ENCODE data around the gene CHN2.

CHN2 gene

DNA sequence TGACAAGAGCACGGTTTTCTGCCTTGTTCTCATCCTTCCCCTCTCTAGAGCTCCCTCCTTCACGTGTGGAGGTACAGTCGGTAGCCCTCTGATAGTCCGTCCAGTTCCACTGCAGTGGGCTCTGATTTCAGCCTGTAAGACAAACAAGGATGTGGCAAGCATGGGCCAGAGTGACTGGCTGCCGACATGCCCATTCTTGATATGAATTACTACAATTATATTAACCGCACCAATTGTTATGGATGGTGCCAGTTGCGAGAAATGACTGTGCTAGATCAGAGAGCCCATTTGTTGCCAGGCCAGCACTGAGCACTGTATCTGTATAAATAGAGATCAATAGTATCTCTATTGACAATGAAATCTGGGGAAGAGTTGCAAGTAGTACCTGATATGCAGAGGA is 146.6 kb downstream of the CHN2 start:
- DNase-seq = no peak

DNA sequence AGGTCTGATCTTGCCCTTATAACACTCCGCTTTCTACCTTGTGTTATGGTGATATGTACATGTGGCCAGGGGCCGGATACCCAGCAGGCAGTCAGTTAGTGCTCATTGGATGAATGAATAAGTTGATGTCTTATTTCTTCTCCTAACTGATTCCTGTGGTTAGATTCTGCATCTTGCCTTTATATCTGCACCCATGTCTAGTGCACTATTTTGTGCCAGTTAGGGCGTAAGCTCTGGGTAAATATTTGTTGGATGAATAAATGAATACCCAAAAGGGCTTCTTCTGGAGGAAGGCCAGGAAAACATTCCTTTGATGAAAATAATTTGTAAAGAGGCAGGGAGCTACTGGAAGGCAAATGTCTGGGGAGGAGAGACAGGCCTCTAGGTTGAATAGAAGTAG is 148.2 kb downstream of the CHN2 start:
- no peak for DNase-seq

DNA sequence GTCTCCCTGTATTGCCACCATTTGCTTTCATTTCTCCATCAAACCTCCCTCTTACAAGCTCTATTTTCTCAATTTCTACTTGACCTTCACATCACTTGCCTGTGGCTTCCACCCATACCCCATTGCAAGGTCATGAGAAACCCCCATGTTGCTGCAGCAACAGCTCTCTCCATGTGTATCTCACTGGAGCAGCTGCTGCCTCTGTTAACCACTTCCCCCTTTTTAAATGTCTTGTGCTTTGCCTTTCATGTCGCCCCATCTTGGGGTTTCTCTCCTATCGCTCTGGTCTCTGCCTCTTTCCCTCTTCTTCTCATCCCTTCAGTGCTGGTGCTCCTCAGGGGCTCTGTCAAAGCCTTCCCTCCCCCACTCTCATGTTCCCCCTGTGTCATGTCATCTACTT is 148.8 kb downstream of the CHN2 start:
- DNase-seq = no peak

DNA sequence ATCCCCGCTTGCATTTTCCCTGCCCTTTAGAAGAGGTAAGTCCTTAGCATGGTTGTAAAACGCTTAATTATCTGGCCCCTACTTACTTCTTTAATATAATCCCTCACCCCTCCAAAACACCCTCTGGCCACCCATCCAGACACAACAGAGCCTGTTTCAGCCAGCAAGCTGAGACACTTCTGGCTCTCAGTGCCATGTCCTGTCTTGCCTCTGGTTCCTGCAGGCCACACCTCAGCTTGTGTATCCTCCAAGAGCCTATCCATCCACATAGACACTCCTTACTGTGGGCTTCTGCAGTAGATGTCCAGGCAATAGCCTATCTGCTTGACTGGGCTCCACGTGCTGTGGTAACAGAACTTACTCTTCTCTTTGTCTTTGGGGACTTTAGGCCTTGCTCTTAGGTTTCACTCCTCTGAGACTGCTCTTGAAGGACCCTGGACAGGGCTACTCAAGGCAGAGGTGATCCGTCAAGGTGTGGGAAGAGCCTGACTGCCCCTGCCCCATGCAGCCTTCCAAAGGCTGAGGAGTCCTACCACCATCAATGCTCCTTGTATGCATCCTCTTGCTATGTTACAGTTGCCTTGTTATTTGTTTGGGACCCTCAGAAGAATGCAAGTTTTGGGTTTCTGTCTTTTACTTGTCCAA is 149.9 kb downstream of the CHN2 start:
- no peak for DNase-seq

DNA sequence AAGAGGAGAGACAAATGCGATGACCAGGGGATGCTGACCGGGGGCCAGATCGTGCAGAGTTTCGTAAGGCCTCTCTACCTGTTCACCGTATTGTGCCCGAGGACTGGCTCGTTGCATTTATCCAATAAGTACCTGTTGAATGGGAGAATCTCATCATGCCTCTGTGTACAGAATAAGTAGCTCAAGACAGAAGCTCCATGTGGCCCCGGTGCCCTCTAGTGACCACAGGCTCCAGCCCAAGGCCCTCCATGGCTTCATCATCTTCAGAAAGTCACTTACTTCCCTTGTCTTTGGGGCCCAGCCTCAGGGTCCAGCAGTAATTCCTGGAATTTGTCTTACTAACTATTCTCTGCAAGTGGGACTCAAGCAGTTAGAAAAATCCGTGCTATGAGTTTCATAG is 151.0 kb downstream of the CHN2 start:
- DNase-seq = no peak

DNA sequence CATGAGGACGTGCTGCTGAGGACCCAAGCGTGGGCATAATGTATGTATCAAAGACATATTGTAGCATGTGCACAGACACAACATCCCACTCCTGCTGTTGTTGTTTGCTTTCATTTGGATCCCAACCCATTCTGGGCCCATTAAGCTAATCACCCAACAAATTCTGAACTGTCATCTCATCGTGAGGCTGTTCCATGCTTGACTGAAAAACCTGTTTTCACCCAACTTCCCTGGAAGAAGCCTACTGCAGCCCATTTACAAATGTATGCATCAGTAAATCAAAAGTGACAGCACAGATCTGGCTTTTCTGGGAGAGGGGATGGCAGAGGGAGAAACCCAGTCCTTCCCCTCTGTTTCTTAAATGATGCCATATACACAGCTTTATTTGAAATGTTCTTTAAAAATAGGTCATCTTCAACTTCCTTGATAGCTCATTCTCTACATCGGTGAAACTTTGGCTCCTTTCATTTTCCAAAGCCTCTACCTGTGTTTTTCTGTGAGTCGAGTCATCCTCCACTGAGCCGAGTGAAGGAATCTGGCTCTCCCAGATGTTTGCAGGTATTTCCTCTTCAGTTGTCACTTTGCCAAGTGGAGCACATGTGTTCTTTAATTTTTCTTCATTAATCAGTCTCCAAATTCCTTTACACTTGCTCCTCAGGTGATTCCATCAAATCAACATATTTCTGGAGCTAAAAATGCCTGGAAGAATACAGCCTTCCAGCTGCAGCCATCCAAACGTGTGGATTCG is 151.8 kb downstream of the CHN2 start:
- no peak for DNase-seq

DNA sequence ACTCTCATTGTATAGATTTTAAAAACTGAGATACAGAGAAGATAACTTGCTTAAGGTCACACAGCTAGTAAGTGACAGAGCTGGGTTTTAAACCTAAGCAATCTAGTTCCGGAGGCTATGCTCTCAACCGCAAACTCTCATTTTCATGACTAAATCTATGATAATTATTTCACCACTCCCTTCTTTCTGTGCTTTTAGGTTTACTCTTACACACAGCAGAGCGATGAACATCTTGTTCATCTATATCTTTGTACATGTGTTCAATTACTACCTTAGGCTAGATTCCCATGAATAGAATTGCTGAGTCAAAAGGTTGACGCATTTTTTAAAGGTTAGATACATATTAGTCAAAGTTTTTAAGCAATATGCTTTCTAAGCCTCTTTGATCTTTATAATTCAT is 154.8 kb downstream of the CHN2 start:
- no peak for DNase-seq

DNA sequence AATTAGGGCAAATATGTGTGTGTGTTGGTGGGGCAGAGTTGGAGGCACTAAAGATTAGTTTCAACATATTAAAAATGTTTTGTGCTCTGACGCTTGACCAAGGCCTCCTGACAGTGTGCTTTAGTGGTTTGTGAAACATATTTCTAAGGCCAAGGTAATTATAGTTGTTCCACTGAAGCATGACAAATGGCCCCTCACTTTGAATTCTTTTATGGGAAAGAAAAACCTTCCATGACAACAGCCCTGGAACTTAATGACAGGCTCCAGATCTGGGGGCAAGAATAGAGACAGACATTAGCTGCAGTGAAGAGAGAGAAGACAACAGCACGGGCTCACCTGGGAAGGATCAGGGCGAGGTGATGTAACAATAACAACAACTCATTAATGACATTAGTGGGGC is 155.8 kb downstream of the CHN2 start:
- DNase-seq = no peak

DNA sequence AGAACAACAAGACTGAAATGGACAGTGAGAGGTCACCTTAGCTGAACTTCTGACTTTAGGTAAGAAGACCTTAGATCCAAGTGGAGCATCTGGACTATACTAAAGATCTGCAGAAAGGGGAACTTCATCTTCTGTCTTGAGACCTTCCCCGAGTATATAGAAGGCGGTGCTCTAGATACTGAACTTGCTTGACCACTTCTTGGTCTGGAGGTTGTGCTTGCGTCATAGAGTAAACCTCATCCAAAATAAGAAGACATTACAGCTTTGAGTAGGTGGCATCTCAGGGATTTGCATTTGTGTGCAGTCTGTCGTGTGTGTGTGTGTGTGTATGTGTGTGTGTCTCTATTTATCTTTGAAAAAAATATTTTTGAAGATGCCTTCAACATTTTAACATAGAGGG is 157.5 kb downstream of the CHN2 start:
- no peak for DNase-seq

DNA sequence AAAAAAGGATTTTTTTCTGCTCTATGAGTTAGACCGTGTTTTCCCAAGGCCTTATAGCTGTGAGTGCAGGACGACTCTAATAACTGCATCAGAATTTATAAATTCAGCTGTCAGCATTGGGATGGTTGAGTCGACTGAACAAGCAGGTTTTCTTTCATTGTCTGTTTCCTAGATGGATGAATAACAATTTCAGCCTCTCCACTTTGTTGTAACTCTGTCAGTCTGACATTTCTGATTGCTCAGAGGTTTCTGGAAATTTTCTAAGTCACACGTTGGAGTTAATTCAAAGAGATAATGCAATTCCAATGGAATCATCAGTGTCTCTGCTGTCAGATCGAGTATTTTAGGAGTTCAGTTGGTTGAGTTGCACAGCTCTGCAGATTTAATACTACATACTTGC is 159.2 kb downstream of the CHN2 start:
- no peak for DNase-seq

DNA sequence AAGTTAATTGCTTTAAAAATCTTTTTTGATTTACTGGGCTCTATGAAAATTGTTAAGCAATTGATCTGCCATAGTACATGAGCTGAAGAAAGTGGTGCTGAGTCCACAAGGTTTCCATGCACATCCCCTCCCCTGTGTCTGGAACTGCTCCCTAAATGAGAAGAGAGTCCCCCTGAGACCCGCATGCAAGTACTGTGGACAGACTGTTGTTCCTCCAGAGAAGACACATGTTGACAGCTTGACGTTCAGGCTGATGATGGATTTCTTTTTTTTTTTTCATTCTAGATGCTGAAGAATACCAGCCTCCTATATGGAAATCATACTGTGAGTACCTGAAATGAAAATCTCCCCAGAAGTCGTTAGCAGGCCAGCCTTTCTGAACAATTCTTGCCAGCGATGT is 159.8 kb downstream of the CHN2 start:
- no peak for DNase-seq

DNA sequence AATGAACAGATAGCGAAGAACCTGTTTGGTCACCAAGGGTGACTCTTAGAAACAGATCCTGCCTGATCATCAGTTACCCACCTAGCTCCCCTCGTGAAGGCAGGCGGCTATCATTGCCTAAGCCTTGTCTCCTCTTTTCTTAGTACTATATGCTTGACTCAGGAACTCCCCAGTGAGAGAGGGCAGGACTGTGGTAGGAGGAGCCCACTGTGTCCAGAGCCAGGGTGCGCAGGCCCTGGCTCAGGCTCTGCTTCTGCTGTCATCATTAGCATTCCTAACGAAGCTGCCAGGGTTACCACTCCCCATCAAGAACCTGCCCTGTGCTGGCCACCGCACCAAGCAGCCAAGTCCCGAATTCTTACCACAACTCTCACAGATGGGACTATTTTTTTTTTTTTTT is 160.8 kb downstream of the CHN2 start:
- DNase-seq = no peak

DNA sequence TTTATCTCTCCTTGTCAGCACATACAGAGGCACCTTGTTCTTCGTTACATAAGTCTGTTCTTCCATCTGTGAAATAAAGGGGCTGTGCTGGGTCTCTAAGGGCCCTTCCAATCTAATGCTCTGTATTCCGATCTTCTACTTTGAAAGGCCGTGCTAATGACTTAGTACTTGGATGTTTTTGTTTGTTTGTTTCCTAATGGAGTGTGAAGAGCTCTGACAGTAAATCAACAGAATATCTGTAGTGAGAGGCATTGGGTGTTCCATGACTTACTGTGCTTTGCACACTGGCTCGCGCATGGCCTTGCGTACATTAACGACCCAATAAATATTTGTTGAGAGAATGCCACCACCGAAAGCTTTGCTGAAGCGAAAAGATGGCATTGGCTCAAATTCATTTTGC is 162.1 kb downstream of the CHN2 start:
- no peak for DNase-seq

DNA sequence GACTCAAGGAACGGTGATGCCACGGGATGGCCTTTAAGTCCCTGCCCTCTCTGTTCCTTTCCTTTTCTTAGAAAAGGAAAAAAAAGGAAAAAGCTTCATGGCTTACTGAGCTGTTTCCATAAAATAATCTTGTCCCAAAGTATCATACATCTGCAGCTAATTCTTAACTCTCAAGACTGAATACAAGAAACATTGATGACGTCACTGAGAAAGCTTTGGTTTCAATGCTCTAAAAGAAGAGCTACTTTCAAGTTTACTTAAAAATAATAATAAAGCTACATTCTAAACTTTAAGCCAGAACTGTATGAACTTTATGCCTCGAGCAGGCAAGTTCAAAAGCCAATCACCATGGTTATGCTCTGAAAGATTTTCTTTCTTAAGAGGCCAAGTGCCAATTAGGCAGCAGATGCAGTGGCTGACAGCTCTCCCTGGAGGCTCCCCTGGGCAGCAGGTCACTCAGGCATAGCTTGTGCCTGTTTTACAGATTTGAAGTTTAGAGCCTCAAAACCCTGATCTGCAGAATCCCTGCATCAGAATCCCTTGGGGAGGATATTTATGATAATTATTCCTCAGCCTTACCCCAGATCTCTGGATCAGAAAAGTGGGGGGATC is 165.0 kb downstream of the CHN2 start:
- DNase-seq = no peak

DNA sequence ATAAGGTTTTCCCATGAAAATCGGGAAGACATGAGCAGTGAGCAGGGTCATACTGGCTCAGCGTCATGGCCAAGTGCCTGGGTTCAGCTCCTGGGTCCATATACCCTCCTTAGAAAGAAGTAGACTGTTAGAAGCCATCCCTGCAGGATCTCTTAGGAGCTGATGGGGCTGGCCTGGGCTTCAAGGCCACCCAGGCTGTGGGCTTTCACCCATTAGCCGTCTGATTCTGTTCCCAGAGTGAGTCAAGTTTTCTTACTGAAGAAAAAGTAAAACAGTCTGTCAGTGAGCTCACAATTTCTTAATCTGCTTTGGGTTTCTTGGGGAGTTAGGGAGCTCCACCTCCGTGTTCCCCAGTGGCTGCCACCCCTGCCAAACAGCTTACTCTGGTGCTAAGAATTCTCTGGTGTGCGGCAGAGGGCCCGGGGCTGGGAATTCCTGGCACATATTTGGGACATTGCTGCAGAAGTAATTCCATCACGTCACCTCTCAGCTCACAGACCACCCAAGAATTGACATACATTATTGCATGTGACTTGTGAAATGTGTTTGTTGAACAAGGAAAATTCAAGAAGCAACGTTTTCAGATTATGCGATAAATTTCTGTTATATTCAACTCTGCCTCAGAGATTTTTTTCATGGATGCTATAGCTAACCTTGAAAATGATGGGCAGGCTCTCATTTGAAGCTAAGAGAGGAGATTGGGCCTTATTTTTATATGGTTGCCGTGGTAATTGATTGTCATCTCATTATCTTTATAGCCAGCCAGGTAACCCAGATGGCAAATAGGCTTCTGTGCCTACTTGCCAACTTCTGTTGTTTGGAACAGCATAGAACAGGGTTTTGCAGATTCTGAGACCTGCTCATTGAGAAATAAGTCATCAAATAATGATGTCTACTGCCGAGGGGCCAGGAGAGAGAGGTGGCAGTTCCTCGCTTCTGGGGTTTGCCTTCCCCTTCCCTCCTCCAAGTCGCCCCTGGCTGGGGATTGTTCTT is 166.4 kb downstream of the CHN2 start:
- DNase-seq = no peak

DNA sequence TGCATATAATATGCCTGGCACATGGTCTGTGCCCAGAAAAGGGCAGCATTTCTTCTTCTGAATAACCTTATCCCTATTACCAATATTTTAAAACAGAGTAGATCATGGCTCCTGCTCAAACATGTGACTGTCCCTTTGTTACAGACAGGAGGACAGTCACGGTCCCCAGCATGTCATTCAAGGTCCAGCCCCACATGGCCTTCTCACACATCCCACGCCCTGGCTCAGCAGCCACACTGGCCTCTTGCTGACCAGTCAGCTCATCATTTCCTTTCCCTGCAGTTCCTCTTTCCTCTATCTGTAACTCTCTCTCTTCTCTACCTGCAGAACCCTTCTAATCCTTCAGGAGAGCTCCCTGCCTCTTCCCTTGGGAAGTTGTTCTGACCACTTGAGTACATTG is 167.8 kb downstream of the CHN2 start:
- no peak for DNase-seq

DNA sequence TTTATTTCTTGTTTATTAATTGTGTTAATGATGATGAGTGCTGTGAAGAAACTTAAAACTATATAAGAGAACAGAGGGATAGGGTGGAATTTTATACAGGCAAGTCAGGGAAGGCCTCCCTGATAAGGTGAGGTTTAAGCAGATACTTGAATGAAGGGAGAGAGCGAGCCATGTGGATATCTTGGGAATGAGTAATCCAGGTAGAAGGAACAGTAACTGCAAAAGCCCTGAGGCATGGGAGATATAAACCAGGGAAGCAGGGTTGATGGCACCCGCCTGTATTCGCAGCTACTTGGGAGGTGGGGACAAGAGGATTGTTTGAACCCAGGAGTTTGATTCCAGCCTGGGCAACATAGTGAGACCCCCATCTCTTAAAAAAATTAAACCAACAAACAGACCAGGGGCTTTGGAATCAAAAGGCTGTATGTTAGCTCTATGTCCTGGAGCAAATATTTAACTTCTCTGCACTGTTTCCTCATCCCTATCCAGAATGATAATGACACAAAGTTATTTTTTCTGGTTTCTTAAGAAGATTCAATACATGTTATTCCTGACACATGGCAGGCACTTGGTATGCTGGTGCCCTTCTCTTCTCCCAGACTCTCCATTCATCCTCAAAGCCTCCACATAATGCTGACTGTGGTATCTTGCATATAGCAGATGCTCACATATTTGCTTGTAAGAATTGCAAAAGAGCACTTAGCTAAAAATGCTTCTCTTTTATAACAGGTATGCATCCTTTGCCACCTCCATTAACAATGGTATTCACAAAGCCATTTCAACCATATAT is 169.3 kb downstream of the CHN2 start:
- DNase-seq = no peak

DNA sequence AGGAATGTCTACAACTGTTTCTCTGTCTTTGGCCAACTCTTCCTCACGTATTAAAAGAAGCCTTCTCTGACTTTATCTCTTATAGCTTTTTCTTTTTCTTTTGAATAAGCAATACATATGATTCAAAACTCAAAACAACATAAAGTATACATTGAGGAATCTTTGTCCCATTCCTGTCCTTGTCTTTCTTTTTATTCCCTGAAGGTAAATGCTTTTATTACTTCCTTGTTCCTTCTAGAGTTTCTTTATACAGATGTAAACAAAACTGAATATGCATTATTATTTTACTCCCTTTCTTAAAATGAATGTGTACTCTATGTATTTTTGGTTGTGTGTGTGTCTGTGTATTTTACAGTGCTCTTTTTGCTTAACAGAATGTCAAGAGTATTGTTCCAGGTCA is 170.1 kb downstream of the CHN2 start:
- DNase-seq = no peak

DNA sequence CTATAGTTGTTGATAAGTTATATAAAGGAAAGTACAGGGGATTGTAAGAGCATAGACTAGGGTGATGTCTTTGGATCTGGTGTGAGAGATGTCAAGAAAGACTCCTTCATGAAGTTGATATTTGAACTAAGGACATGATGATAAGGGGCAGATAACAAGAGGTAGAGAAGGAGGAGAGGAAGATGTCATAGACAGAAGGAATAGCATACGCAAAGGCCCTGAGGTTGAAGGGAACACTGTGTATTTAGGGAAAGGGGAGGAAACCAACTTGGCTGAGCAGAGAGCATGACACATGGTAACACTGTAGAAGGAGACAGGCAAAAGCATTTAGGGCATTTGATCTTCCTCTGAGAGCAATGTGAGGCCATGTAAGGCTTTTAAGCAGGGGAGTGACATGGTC is 170.8 kb downstream of the CHN2 start:
- no peak for DNase-seq

DNA sequence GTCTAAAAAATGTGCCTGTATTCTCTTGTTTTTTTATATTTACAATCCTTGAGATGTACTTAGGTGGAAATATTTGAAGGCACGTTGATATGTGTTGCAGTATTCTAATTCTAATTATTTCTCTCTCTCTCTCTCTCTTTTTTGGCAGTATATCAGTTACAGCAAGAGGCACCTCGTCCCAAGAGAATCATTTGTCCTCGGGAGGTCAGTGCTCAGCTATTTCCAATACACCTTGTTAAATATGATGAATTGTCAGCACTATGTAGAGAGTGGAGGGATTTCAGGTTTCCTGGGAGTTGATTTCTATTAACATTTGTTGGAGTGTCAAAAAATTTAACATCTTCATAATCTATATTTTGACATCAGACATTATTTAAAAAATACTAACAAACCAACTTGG is 173.2 kb downstream of the CHN2 start:
- DNase-seq = no peak

DNA sequence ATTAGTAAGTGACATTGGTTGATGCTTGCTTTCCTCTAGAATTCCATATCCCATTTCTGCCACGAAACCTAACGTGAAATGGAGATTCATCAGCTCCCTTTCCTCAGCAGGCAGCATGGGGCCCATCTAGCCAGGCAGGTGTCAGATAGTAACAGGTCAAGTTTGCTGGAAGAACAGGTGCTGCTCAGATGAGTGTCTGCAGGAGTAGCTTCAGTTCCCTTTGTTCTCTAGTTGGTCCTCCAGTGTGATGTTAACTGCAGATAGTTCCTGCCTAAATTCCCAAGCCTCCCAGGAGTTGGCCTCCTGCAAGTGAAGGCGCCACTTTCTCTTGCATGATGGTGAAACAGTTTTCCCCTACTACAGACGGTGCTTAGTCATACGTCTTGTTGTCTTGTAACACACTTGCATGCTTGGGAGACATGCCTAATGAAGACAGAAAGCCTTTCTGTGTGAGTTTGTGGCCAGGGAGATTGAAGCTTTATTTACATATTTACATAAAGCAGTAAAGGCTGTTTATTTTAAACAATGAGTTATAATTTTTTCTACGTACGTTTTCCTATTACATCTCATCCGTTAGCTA is 175.4 kb downstream of the CHN2 start:
- DNase-seq = no peak

Data from activated effector memory CD4-positive, alpha-beta T cell treated with anti-CD3 and anti-CD28 coated beads, Interleukin-2, amount 50 U/mL, for 16 hours (primary cell).